ENCODE measurements around the gene SUPT3H. TPM values are rescaled to one million over a fixed set of nuclear protein-coding genes. Genes with fewer than 3 reads are reported as not detected.

The SUPT3H gene
- total RNA-seq, 1 experiment from 2014 or later, result 12.7 TPM

GRCh38 chr6:44837255-44837654 is 540.5 kb downstream of the SUPT3H start:
- no peaks in the 10 kb centered on the region for H3K27me3 Mint-ChIP-seq (ENCODE audit: insufficient read depth, unreplicated experiment)
- H3K4me3 Mint-ChIP-seq (ENCODE audit: unreplicated experiment), result no peak overlapping the region
- H3K9me3 Mint-ChIP-seq (ENCODE audit: unreplicated experiment), result no peaks in the 10 kb centered on the region
- H3K4me1 Mint-ChIP-seq (ENCODE audit: insufficient read depth, unreplicated experiment), result no peaks in the 10 kb centered on the region
- H3K36me3 Mint-ChIP-seq (ENCODE audit: insufficient read depth, unreplicated experiment), result no peaks in the 10 kb centered on the region
- H3K27ac Mint-ChIP-seq (ENCODE audit: low read depth, unreplicated experiment), result no peak overlapping the region
- ChIA-PET CTCF (interaction anchor here (0.5 kb wide), 1 partner anchor 1073 kb away, joined by 3 read pairs; no protein-coding TSS in a partner anchor), POLR2A (no interaction called here)
- BruUV-seq (replicated peaks), result no TSS peak
- TF ChIP-seq CTCF (IDR thresholded peaks at IDR 0.05; ENCODE audit: unreplicated experiment), result no peak
- no peak for DNase-seq (ENCODE audit: unreplicated experiment)
- intact Hi-C loops (cut with micrococcal nuclease), result no loop called here

- ChIA-PET CTCF (no interaction called here), POLR2A (no interaction called here)
- Mint-ChIP-seq H3K4me3 (ENCODE audit: unreplicated experiment) (no peak overlapping the region), H3K4me1 (ENCODE audit: insufficient read depth, unreplicated experiment) (no peaks in the 10 kb centered on the region), H3K27me3 (ENCODE audit: insufficient read depth, unreplicated experiment) (no peaks in the 10 kb centered on the region), H3K27ac (ENCODE audit: low read depth, unreplicated experiment) (no peak overlapping the region), H3K9me3 (ENCODE audit: unreplicated experiment) (no peaks in the 10 kb centered on the region), H3K36me3 (ENCODE audit: insufficient read depth, unreplicated experiment) (no peaks in the 10 kb centered on the region)
- BruUV-seq (replicated peaks), result no TSS peak
- intact Hi-C loops (cut with micrococcal nuclease), result no loop called here
- DNase-seq (ENCODE audit: unreplicated experiment), result no peak
- no peak for TF ChIP-seq CTCF (IDR thresholded peaks at IDR 0.05; ENCODE audit: unreplicated experiment)
Measured at GRCh38 chr6:44833248-44833647, 544.5 kb downstream of the SUPT3H start.

- Mint-ChIP-seq H3K4me3 (ENCODE audit: unreplicated experiment) (no peak overlapping the region), H3K27me3 (ENCODE audit: insufficient read depth, unreplicated experiment) (no peaks in the 10 kb centered on the region), H3K36me3 (ENCODE audit: insufficient read depth, unreplicated experiment) (no peaks in the 10 kb centered on the region), H3K4me1 (ENCODE audit: insufficient read depth, unreplicated experiment) (no peaks in the 10 kb centered on the region), H3K9me3 (ENCODE audit: unreplicated experiment) (no peaks in the 10 kb centered on the region), H3K27ac (ENCODE audit: low read depth, unreplicated experiment) (no peak overlapping the region)
- TF ChIP-seq CTCF (IDR thresholded peaks at IDR 0.05; ENCODE audit: unreplicated experiment), result no peak
- ChIA-PET POLR2A (no interaction called here), CTCF (interaction anchor here (0.6 kb wide), 1 partner anchor 1834 kb away, joined by 3 read pairs; no protein-coding TSS in a partner anchor)
- intact Hi-C loops (cut with micrococcal nuclease), result no loop called here
- no peak for DNase-seq (ENCODE audit: unreplicated experiment)
- no TSS peak for BruUV-seq (replicated peaks)
Measured at GRCh38 chr6:44831002-44831610, 546.6 kb downstream of the SUPT3H start.

DNA sequence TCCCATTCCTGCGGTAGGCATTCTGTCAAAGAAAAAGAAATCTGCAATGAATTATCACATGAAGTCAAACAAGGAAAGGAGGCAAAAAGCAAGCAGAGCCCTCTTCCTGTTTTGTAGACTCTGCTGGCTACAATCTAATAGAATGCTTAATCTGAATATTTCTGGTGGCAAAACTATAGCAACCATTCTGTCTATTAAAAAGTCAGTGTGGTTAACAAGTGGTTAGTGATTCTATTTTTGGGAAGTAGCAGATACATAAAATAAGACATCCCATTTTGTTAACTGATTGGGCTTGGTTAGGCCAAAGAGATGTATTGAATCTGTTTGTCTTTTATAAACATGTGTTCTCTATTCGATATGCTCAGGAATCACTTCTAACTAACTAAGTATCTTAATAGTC is 547.9 kb downstream of the SUPT3H start:
- DNase-seq (ENCODE audit: unreplicated experiment), result no peak
- BruUV-seq (replicated peaks), result no TSS peak
- POLR2A ChIA-PET, result interaction anchor here (1.1 kb wide), 1 partner anchor 144 kb away, joined by 4 read pairs; no protein-coding TSS in a partner anchor
- no peaks in the 10 kb centered on the region for H3K27me3 Mint-ChIP-seq (ENCODE audit: insufficient read depth, unreplicated experiment)
- no peaks in the 10 kb centered on the region for H3K36me3 Mint-ChIP-seq (ENCODE audit: insufficient read depth, unreplicated experiment)
- intact Hi-C loops (cut with micrococcal nuclease), result no loop called here
- CTCF ChIA-PET, result no interaction called here
- no peaks in the 10 kb centered on the region for H3K4me1 Mint-ChIP-seq (ENCODE audit: insufficient read depth, unreplicated experiment)
- H3K9me3 Mint-ChIP-seq (ENCODE audit: unreplicated experiment), result no peaks in the 10 kb centered on the region
- TF ChIP-seq CTCF (IDR thresholded peaks at IDR 0.05; ENCODE audit: unreplicated experiment), result no peak
- H3K4me3 Mint-ChIP-seq (ENCODE audit: unreplicated experiment), result no peak overlapping the region
- no peak overlapping the region for H3K27ac Mint-ChIP-seq (ENCODE audit: low read depth, unreplicated experiment)

Data from MCF 10A (cell line).